HG03039 (cell line): ENCODE data around the gene EXOC6.
"Not testable (repeated sequence)": the region's sequence is repeated elsewhere in the genome, so short reads cannot be mapped to it uniquely, and the experiment has no call there.

Experiments used
- ATAC-seq: cut with Tn5 transposase; IDR thresholded peaks from one replicate; pipeline ENCODE4 v1.9.1; 2021; ENCODE audit warnings: mild to moderate bottlenecking, moderate library complexity; ENCODE audit not compliant: unreplicated experiment

The EXOC6 gene

DNA sequence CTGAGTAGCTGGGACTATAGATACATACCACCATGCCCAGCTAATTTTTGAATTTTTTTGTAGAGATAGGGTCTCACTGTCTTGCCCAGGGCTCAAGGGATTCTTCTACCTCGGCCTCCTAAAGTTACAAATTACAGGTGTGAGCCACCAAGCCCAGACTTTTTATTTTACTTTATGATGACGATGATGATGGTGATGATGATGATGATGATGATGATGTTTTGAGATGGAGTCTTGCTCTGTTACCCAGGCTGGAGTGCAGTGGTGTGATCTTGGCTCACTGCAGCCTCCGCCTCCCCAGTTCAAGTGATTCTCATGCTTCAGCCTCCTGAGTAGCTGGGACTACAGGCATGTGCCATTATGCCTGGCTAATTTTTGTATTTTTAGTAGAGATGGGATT, 252.8 kb downstream of the EXOC6 start:
- not testable (repeated sequence) for ATAC-seq

DNA sequence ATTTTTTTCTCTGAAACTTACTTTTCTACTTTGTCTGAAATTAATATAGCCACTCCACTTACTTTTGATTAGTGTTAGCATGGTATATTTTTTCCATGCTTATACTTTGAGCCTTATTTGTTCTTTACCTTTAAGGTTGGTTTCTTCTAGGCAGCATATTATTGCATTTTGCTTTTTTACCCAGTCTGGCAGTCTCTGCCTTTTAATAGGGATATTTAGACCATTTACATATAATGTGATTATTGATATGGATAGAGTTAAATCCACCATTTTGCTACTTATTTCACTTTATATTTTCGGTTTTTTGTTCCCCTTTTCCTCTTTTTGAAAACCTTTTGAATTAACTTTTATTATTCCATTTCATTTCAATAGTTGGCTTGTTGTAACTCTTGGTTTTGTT, 255.6 kb downstream of the EXOC6 start:
- ATAC-seq = no peak

- ATAC-seq = no peak
These were observed 258.3 kb downstream of the EXOC6 start for GRCh38 chr10:93106631-93107072.
